Heart left ventricle (tissue), 16 donors: ENCODE measurements around the gene DLX4. TPM values are rescaled to one million over a fixed set of nuclear protein-coding genes. Genes with fewer than 3 reads are reported as not detected.

Experiments
- ATAC-seq, 4 donors: fragments of 200-7000 bp; cut with Tn5 transposase; one replicate each; pipeline ENCODE4 v1.9.1; 2020 to 2022; ENCODE audit warnings: moderate library complexity in 4 of 4, mild to moderate bottlenecking in 3 of 4, moderate number of reproducible peaks in 1 of 4
- DNase-seq, 5 donors: peaks; one replicate each; pipeline ENCODE4 v3.0.0-alpha.2; 2020
- H3K27ac ChIP-seq, 12 donors: fragments of 200-600 bp; sonication (generic) in 4 of 12; one replicate each; pipeline versions ENCODE4 v1.5.0 to v1.8.0; 2016 to 2022; ENCODE audit warnings: mild to moderate bottlenecking in 2 of 12
- H3K27me3 ChIP-seq, 9 donors: fragments of 200-600 bp; sonication (generic) in 2 of 9; one replicate each; pipeline versions ENCODE4 v1.5.1 to v1.8.0; 2016 to 2022; ENCODE audit warnings: mild to moderate bottlenecking in 3 of 9
- H3K36me3 ChIP-seq, 9 donors: fragments of 200-600 bp; sonication (generic) in 2 of 9; one replicate each; pipeline versions ENCODE4 v1.5.0 to v1.8.0; 2018 to 2022; ENCODE audit warnings: mild to moderate bottlenecking in 2 of 9
- H3K4me1 ChIP-seq, 12 donors: fragments of 200-600 bp; sonication (generic) in 4 of 12; one replicate each; pipeline versions ENCODE4 v1.5.0 to v1.8.0; 2016 to 2022; ENCODE audit warnings: mild to moderate bottlenecking in 3 of 12
- H3K4me3 ChIP-seq, 12 donors: fragments of 200-600 bp; sonication (generic) in 4 of 12; one replicate each; pipeline versions ENCODE4 v1.5.0 to v1.8.0; 2017 to 2022; ENCODE audit warnings: mild to moderate bottlenecking in 9 of 12, moderate library complexity in 4 of 12
- H3K9me3 ChIP-seq, 12 donors: fragments of 200-600 bp; sonication (generic) in 4 of 12; one replicate each; pipeline versions ENCODE4 v1.5.0 to v1.8.0; 2016 to 2022; ENCODE audit warnings: mild to moderate bottlenecking in 1 of 12
- CTCF ChIP-seq, 12 donors: fragments of 200-600 bp; sonication (generic) in 4 of 12; IDR thresholded peaks; one replicate each; pipeline versions ENCODE4 v1.5.0 to v1.8.0; 2018 to 2022; ENCODE audit warnings: antibody characterized with exemption in 12 of 12, mild to moderate bottlenecking in 5 of 12
- POLR2A ChIP-seq, 2 donors: fragments of 450-650 bp; IDR thresholded peaks; one replicate each; pipeline ENCODE4 v1.6.1; 2017; ENCODE audit warnings: antibody characterized with exemption in 2 of 2, mild to moderate bottlenecking in 2 of 2, moderate library complexity in 2 of 2
- WGBS, 4 donors: extraction: QIAGEN DNeasy Blood & Tissue Kit in 2 of 4; methylation state at CpG; one replicate each; pipeline versions ENCODE4 v1.1.5 to v1.1.7; 2013 to 2018; 5-methylcytosine and 5-hydroxymethylcytosine counted together
- intact Hi-C, 10 donors: fragments of 100-400 bp; cut with DNase I; formaldehyde crosslinking; loops; one replicate each; pipeline versions ENCODE4 v1.11.1 to v1.14.2; 2022
- polyA plus RNA-seq, 2 donors: library from polyadenylated mRNA; stranded (reverse); fragments of 200-250 nt; gene quantifications; one replicate each; pipeline ENCODE4 v1.2.3, GENCODE V29; 2013
- total RNA-seq, 9 donors: library from RNA; depleted of rRNA in 2 of 9; stranded (reverse); fragments of >200 nt in 2 of 9; fragmentation: NEBNext Ultra II Directional in 3 of 9; extraction: Animal tissue kit (Norgen Biotek cat#: 25700) in 3 of 9; gene quantifications; one replicate each; pipeline versions ENCODE4 v1.1.0 to v1.2.4, GENCODE V29; 2016 to 2023
- donor health status: ischemic (EF 13 %, LVEDD 7.1; RV severe dilation, severe dysfunction).
- donor health status: healthy with polysubstance abuse.
- donor health status: DM: no; HTN: yes; CAD: no.
- donor health status: DM: no; HTN: no; CAD: no.
- donor health status: ischemic (EF 25% LVEDD 6.9; RV normal size, moderate dysfunction).
- donor health status: ischemic (EF 25% LVEDD 5.7; RV mildly dilated, moderate dysfunction).
- donor health status: healthy.
- donor health status: DM: yes; HTN: yes; CAD: no.
- donor health status: ischemic (EF 35%, LVEDD 5.7; RV mildly dilated, moderate dysfunction).
- donor health status: nonischemic (EF 11% LVEDD 7.7; RV severe dilation, severe dysfunction).
- donor health status: DM: yes; HTN: yes; CAD: no.
- donor health status: PGD.
- donor health status: ischemic (EF 29% LVEDD 5.4; RV normal size, mild dysfunction).
- donor health status: nonischemic (EF 23%, LVEDD 6.1; RV moderate dilation, normal function).

The DLX4 gene
- total and polyA plus RNA-seq, 11 donors: 0.03 to 0.19 TPM; not detected in 9

- no peak overlapping the region for H3K4me3 ChIP-seq
- TF ChIP-seq POLR2A (IDR thresholded peaks at IDR 0.05) (no peak), CTCF (IDR thresholded peaks at IDR 0.05) (peak; percentile 43 to 82 (median 69))
- H3K9me3 ChIP-seq: no peaks in the 10 kb centered on the region
- intact Hi-C loops: loop anchor here in 6 of 10 donors (1.0 to 5.0 kb wide), 3 partner anchors 44 to 45 kb away; partner anchors contain the start of gene DLX3 (in 3 of the 6)
- peak in 3 of 4 donors; percentile 70 to 79 (median 74) for ATAC-seq
- peaks cover 0 to 3% (median 0%) of the 10 kb centered on the region in 12 donors for H3K4me1 ChIP-seq
- H3K27me3 ChIP-seq: peaks cover 0 to 60% (median 17%) of the 10 kb centered on the region in 9 donors
- no peaks in the 10 kb centered on the region for H3K36me3 ChIP-seq
- no peak overlapping the region for H3K27ac ChIP-seq
- WGBS, 4 donors: 41 to 52% (median 44%) methylated on average over 5 to 7 of the region's 7 CpGs
- DNase-seq: peak; percentile 46 to 82 (median 60)
Observed at GRCh38 chr17:49952209-49952911, 16.6 kb upstream of the DLX4 start.

GRCh38 chr17:49952912-49953497 is 16.0 kb upstream of the DLX4 start:
- peaks cover 0 to 3% (median 0%) of the 10 kb centered on the region in 12 donors for H3K4me1 ChIP-seq
- intact Hi-C loops: loop anchor here in 6 of 10 donors (1.0 to 5.0 kb wide), 3 partner anchors 43 to 44 kb away; partner anchors contain the start of gene DLX3 (in 3 of the 6)
- ATAC-seq (peak in 2 of 4 donors; percentile 20 to 37), DNase-seq (no peak)
- no peaks in the 10 kb centered on the region for H3K9me3 ChIP-seq
- peaks cover 0 to 59% (median 16%) of the 10 kb centered on the region in 9 donors for H3K27me3 ChIP-seq
- TF ChIP-seq CTCF (IDR thresholded peaks at IDR 0.05) (no peak), POLR2A (IDR thresholded peaks at IDR 0.05) (no peak)
- H3K4me3 ChIP-seq: no peak overlapping the region
- no peak overlapping the region for H3K27ac ChIP-seq
- H3K36me3 ChIP-seq: no peaks in the 10 kb centered on the region
- WGBS, 4 donors: 69 to 76% (median 72%) methylated on average over 7 to 8 of the region's 8 CpGs

GRCh38 chr17:49955157-49955556 is 13.8 kb upstream of the DLX4 start:
- Histone ChIP-seq H3K36me3 (no peaks in the 10 kb centered on the region), H3K27me3 (peaks cover 0 to 57% (median 15%) of the 10 kb centered on the region in 9 donors), H3K4me3 (no peak overlapping the region), H3K27ac (no peak overlapping the region), H3K9me3 (no peaks in the 10 kb centered on the region), H3K4me1 (peaks cover 0 to 3% (median 0%) of the 10 kb centered on the region in 12 donors)
- TF ChIP-seq CTCF (IDR thresholded peaks at IDR 0.05): no peak
- no peak for TF ChIP-seq POLR2A (IDR thresholded peaks at IDR 0.05)
- intact Hi-C loops: no loop called here
- WGBS, 4 donors: 78 to 84% (median 80%) methylated on average over 1 of the region's 1 CpG
- ATAC-seq (no peak), DNase-seq (no peak)

GRCh38 chr17:49956780-49957179 is 12.2 kb upstream of the DLX4 start:
- WGBS, 4 donors: 45 to 60% (median 58%) methylated on average over 4 of the region's 4 CpGs
- TF ChIP-seq POLR2A (IDR thresholded peaks at IDR 0.05) (no peak), CTCF (IDR thresholded peaks at IDR 0.05) (no peak)
- Histone ChIP-seq H3K27me3 (peaks cover 2 to 54% (median 10%) of the 10 kb centered on the region in 9 donors), H3K9me3 (no peaks in the 10 kb centered on the region), H3K36me3 (no peaks in the 10 kb centered on the region), H3K4me3 (no peak overlapping the region), H3K27ac (no peak overlapping the region), H3K4me1 (no peaks in the 10 kb centered on the region)
- intact Hi-C loops: no loop called here
- ATAC-seq: no peak
- DNase-seq: no peak
